Hematopoietic multipotent progenitor cell treated with erythropoietin and hydrocortisone succinate and interleukin-3 and kit ligand, for 4 days (in vitro differentiated cells): ENCODE measurements around the gene FARS2.

Experiments used
- DNase-seq: peaks from one replicate; pipeline ENCODE4 v3.0.0-alpha.2; 2015

Gene FARS2

GRCh38 chr6:5706124-5707033, 445.1 kb downstream of the FARS2 start:
- DNase-seq: no peak

DNA sequence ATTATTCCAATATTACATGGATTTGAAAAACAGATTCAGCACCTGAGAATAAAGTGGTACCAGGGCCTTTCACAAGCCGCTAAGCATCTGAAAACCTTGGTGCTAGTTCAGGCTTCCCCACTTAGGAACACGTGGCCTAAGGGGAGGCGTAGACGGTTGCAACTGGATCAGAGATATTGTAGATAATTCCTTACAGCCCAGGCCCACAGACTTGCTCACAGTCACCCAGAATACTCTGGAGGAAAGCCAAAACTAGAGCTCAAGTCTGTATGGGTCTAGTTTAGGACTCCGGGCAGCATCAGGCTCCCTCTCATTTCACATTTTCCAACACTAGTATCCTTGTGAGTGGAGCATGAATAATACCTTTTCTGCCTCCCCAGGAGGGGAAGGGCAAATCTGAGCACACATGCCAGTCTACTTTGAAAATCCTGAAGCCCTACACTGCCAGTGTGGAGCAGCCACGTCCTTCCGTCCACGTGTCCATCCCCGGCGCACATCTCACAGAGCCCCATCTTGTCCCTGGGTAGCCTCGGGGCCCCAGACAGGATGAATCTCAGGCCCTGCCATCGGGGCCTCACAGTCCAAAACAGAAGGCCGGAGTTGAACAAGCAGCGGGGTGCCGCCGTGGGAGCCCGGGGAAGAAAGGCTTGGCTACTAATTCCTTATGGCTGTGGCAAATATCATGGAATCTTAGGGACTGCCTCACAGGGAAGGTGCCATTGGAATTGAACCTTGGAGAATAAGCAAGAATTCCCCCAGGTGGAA, 446.1 kb downstream of the FARS2 start:
- no peak for DNase-seq

GRCh38 chr6:5710516-5710915, 449.2 kb downstream of the FARS2 start:
- DNase-seq: no peak

DNA sequence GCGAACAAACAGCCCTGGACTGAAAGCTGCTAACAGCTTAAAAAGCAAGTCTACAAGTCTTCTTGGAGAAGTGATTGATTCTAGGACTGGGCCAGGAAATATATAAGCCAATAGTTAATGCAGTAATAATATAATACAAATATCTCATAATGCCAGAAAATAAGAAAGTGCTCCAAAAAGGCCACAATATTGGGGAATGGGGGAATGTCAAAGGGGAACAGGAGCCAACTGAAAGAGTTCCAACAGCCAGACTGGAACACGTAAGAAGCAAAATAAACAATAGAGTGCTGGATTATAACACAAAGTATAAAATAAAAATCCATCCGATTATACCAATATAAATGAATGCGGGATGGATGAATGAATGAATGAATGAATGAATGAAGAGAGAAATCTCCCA, 449.6 kb downstream of the FARS2 start:
- no peak for DNase-seq

DNA sequence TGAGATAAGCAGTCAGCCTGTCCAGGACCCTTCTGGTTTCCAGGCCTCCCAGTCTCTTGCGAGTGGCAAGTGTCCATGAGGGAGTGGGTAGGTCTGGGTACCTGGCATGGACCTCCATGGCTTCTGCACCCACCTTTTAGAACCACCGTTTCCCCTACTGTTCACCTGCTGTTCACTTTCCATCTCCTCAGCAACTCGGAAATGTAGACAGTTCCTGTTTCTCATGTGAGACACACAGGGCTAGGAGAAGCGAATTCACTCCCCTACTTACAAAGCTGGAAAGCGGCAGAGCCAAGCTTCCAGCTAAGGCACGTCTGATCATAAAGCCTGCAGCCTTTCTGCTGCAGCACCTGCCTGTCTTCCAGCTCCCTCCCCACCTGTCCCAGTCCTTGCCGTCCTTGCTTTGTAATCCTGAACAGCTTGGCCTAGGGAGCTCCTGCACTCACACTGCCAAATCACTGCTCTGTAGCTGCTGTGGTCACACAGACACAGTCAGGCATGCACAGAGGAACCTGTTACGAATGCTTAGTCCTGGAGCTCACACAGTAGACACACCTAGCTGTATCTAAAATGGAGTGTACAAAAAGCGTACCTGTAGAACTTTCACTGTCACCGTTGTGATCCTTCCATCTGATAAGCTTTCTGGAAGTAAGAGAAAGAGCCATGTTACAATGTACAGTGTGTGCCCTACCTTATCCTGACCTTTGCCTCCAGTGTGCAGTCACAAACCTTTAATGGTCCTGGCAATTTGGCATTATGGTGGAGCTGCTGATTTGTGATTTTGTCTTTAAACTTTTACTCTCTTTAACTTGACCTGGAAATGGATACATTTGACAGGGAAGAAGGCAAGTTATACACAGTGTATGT, 451.3 kb downstream of the FARS2 start:
- no peak for DNase-seq

DNA sequence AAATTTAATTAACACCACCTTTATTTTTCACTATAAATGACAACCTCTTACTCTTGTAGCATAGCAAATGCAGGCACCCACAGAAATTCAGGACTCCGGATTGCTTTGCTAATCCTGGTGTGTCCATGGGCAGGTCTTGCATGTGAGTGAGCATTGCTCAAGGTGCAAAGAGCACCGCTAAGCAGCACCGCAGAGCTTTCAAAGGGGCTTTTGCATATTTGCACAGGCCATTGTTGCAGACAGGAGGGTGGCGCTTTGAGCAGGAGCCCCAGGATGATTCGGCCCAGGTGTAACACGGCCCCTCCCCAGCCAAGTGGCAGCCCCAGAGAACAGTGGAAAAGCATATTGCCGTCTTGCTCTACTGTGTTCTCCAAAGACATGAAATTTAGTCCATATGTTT, 452.2 kb downstream of the FARS2 start:
- no peak for DNase-seq

GRCh38 chr6:5718231-5718947, 457.1 kb downstream of the FARS2 start:
- peak; percentile 73 for DNase-seq

DNA sequence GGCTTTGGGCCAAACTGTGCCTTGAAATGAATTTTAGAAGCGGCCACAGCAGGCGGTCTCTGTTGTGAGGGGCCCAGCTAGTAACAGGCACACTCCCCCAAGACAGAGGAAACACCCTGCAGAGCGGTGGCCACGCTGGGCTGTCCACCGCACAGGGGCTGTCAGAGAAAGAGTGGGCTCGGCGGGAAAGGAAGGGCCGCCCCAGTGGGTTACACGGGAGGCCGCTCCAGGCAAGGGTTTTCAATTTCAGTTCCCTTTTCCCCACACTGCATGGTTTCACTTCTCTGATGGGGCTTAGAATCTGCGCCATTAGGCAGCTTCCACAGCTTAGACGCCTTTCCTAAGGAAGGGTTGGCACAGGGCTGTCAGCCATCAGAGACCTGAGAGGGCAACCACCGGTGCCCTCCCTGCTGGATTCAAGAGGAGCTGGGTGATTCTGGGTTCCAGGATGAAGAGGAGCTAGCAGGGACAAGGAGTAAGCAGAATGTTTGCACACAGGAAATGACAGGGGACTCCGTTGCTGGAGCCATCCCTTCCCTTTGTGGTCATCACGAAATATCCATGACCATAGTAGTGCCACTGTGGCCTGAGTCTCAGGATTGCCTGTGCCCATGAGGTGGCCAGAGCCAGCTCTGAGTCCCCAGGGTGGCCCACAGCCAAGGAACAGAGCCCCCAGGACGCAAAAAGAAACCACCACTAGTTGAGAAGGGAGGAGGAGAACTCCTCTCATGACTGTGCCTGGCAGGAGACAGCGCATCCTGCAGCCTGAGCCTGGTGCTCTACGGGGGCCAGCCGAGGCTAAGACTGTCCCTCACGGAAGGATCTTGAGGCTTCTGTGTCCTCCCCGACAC, 462.8 kb downstream of the FARS2 start:
- DNase-seq: peak; percentile 46

- DNase-seq: no peak
Measured at GRCh38 chr6:5724911-5725310, 463.6 kb downstream of the FARS2 start.

GRCh38 chr6:5726976-5727718, 465.8 kb downstream of the FARS2 start:
- DNase-seq: no peak

- no peak for DNase-seq
Measured at GRCh38 chr6:5728351-5729079, 467.2 kb downstream of the FARS2 start.

DNA sequence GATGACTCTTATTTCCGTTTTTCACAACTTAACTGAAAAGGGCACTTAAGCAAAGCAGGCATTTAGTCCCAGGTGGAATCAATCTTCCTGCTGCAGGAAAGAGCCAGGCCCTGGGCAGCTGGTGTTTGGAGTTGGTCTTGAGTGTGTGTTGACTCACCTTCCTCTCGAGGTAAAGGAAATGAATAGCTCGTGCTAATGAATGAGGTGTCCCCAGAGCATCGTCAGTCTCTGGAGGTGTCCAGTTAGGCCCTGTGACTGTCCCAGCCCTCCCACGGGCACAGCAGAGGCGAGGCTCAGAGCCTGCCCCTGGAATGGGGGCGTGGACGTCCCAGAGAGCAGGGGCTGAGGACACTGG, 467.7 kb downstream of the FARS2 start:
- DNase-seq: no peak

GRCh38 chr6:5729813-5730517, 468.7 kb downstream of the FARS2 start:
- DNase-seq: no peak

- no peak for DNase-seq
Measured at GRCh38 chr6:5730585-5731263, 469.4 kb downstream of the FARS2 start.

- no peak for DNase-seq
Measured at GRCh38 chr6:5731435-5731834, 470.1 kb downstream of the FARS2 start.

DNA sequence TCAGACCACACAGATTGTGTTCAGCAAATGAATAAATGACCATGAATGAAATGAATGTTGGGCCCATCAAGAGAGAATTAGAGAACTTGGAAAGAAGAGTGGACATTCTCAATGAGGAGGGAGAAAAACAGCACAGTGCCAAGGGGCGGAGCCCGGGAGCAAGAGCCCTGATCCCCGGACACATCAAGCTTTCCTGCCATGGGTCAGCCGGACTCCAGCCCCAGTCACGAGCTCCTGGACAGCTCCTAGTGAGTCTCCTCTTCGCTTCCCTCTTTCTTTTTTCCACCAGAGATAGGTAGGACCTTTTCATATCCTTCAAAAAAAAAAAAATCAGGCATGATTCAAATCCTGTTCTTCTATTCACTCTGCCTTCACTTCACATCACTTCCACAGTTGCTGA, 471.2 kb downstream of the FARS2 start:
- no peak for DNase-seq

DNA sequence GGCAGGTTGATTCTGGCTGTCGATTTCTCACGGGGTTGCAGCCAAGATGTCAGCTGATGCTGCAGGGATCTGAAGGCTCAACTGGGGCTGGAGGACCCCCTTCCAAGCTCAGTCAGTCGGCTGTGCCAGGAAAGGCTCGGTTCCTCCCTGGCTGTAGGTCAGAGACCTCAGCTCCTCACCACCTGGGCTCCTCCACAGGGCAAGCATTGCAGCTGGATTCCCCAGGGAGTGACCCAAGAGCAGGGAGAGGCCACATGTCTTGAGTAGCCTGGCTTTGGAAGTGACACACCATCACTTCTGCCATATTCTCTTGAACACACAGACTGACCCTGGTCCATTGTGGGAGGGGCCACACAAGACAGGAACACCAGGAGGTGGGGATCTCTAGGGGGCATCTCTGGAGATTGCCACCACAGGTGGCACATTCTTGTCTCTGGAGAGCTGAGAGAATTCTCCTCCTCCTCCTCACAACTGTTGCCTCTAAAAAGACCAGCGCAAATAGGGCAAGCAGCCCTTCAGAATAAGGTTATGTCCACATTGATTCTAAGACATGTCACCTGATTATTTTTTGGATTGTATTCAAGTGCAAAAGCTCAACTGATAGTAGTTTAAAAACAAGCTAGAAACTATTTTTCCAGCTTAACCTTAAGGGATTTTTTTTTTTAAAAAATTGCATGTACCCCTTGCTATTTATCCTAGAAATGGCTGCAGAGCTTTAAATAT, 474.9 kb downstream of the FARS2 start:
- no peak for DNase-seq

DNA sequence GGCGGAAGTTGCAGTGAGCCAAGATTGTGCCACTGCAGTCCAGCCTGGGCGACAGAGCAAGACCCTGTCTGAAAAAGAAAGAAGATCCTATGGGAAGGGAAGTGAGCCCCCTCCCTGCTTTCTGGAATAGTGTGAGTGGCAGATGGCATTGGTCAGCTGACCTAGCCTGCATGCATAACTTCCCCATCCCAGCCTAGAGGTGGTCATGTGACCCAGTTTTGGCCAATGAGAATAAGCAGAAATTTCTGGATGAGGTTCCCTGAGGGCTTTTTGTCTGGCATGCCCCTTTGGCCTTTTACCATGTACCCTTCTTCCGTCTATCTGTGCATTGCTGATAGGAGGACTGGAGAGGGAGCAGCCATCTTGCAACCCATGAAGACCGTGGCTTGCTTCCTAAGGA, 476.1 kb downstream of the FARS2 start:
- no peak for DNase-seq
